ENCODE data around the gene SMARCAL1. TPM values are rescaled to one million over a fixed set of nuclear protein-coding genes. Genes with fewer than 3 reads are reported as not detected.
A peak's percentile ranks its signal among the peaks of the same experiment; 100 is the strongest.

The SMARCAL1 gene
- total and polyA plus RNA-seq, 9 of the 15 experiments (the other 6 are each of a cell fraction or from before 2014, with no cell fraction given) = 8.2 to 27.9 (median 12.4) TPM

- TF ChIP-seq, protein P1, sequence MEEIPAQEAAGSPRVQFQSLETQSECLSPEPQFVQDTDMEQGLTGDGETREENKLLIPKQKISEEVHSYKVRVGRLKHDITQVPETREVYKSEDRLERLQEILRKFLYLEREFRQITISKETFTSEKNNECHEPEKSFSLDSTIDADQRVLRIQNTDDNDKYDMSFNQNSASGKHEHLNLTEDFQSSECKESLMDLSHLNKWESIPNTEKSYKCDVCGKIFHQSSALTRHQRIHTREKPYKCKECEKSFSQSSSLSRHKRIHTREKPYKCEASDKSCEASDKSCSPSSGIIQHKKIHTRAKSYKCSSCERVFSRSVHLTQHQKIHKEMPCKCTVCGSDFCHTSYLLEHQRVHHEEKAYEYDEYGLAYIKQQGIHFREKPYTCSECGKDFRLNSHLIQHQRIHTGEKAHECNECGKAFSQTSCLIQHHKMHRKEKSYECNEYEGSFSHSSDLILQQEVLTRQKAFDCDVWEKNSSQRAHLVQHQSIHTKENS (CRISPR knock-in tag; IDR thresholded peaks at IDR 0.05) = no peak
- TF ChIP-seq, protein P2, sequence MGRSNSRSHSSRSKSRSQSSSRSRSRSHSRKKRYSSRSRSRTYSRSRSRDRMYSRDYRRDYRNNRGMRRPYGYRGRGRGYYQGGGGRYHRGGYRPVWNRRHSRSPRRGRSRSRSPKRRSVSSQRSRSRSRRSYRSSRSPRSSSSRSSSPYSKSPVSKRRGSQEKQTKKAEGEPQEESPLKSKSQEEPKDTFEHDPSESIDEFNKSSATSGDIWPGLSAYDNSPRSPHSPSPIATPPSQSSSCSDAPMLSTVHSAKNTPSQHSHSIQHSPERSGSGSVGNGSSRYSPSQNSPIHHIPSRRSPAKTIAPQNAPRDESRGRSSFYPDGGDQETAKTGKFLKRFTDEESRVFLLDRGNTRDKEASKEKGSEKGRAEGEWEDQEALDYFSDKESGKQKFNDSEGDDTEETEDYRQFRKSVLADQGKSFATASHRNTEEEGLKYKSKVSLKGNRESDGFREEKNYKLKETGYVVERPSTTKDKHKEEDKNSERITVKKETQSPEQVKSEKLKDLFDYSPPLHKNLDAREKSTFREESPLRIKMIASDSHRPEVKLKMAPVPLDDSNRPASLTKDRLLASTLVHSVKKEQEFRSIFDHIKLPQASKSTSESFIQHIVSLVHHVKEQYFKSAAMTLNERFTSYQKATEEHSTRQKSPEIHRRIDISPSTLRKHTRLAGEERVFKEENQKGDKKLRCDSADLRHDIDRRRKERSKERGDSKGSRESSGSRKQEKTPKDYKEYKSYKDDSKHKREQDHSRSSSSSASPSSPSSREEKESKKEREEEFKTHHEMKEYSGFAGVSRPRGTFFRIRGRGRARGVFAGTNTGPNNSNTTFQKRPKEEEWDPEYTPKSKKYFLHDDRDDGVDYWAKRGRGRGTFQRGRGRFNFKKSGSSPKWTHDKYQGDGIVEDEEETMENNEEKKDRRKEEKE (IDR thresholded peaks at IDR 0.05; ENCODE audit: borderline replicate concordance in 1 of 2, control insufficient read depth in 1 of 2, low read depth in 2 of 2, low read length in 1 of 2) = no peak
- TF ChIP-seq NFATC3 (IDR thresholded peaks at IDR 0.05) (0 out of 2 replicates have a peak, but pooled peaks have one; percentile 33), YY1 (IDR thresholded peaks at IDR 0.05; ENCODE audit: borderline replicate concordance in 1 of 3, control insufficient read depth in 1 of 3, extremely low read depth in 1 of 3, insufficient read depth in 3 of 3, insufficient read length in 1 of 3, insufficient replicate concordance in 2 of 3, low read depth in 1 of 3, low read length in 2 of 3) (peak in 2 of 3 experiments; percentile 56 to 64), NFRKB (IDR thresholded peaks at IDR 0.05; ENCODE audit: low read depth) (peak; percentile 80), GMEB1 (CRISPR knock-in tag; IDR thresholded peaks at IDR 0.05) (no peak), MYC (IDR thresholded peaks at IDR 0.05; ENCODE audit: low read depth, low read length) (peak; percentile 96), MYC (CRISPR knock-in tag; IDR thresholded peaks at IDR 0.05; ENCODE audit: borderline replicate concordance, low read depth) (no peak; the same call in 1 of the 2 replicates), CREBBP (IDR thresholded peaks at IDR 0.05; ENCODE audit: low read depth, low read length) (no peak), ZNF3 (CRISPR knock-in tag; IDR thresholded peaks at IDR 0.05) (no peak), POLR2G (IDR thresholded peaks at IDR 0.05; ENCODE audit: low read depth, low read length) (peak; percentile 93), BDP1 (IDR thresholded peaks at IDR 0.05; ENCODE audit: insufficient read depth, insufficient read length) (no peak), BHLHE40 (IDR thresholded peaks at IDR 0.05; ENCODE audit: low read length) (no peak)
- TF ChIP-seq, protein P3, sequence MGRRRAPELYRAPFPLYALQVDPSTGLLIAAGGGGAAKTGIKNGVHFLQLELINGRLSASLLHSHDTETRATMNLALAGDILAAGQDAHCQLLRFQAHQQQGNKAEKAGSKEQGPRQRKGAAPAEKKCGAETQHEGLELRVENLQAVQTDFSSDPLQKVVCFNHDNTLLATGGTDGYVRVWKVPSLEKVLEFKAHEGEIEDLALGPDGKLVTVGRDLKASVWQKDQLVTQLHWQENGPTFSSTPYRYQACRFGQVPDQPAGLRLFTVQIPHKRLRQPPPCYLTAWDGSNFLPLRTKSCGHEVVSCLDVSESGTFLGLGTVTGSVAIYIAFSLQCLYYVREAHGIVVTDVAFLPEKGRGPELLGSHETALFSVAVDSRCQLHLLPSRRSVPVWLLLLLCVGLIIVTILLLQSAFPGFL (CRISPR knock-in tag; IDR thresholded peaks at IDR 0.05) = no peak
- TF ChIP-seq, protein P4, sequence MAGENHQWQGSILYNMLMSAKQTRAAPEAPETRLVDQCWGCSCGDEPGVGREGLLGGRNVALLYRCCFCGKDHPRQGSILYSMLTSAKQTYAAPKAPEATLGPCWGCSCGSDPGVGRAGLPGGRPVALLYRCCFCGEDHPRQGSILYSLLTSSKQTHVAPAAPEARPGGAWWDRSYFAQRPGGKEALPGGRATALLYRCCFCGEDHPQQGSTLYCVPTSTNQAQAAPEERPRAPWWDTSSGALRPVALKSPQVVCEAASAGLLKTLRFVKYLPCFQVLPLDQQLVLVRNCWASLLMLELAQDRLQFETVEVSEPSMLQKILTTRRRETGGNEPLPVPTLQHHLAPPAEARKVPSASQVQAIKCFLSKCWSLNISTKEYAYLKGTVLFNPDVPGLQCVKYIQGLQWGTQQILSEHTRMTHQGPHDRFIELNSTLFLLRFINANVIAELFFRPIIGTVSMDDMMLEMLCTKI (IDR thresholded peaks at IDR 0.05; ENCODE audit: partially characterized antibody) = no peak
Measured at GRCh38 chr2:216498379-216499352, 86.4 kb downstream of the SMARCAL1 start, which contains the start of gene RPL37A (continued).

Data from K562 (cell line).